Dedifferentiated amniotic fluid mesenchymal stem cell (primary cell): Measurements from ENCODE around the gene CTIF.

Source experiments
- DNase-seq: peaks from one replicate; pipeline ENCODE4 v3.0.0-alpha.2; 2016; ENCODE audit errors: extremely low spot score

The CTIF gene

GRCh38 chr18:48621815-48622555 is 83.2 kb downstream of the CTIF start:
- no peak for DNase-seq

GRCh38 chr18:48622911-48623431 is 84.1 kb downstream of the CTIF start:
- no peak for DNase-seq

- peak; percentile 85 for DNase-seq
These were observed 84.8 kb downstream of the CTIF start for GRCh38 chr18:48623468-48624235.

- no peak for DNase-seq
These were observed 86.0 kb downstream of the CTIF start for GRCh38 chr18:48624856-48625255.

- no peak for DNase-seq
These were observed 88.4 kb downstream of the CTIF start for GRCh38 chr18:48627216-48627615.

GRCh38 chr18:48629730-48630324 is 91.0 kb downstream of the CTIF start:
- DNase-seq, result peak; percentile 98

- no peak for DNase-seq
These were observed 93.0 kb downstream of the CTIF start for GRCh38 chr18:48631851-48632250.

GRCh38 chr18:48632676-48633257 is 93.9 kb downstream of the CTIF start:
- DNase-seq, result no peak

GRCh38 chr18:48634491-48634890 is 95.7 kb downstream of the CTIF start:
- DNase-seq, result no peak

GRCh38 chr18:48634975-48635374 is 96.1 kb downstream of the CTIF start:
- no peak for DNase-seq

- DNase-seq, result no peak
These were observed 97.0 kb downstream of the CTIF start for GRCh38 chr18:48635806-48636205.

GRCh38 chr18:48636436-48636835 is 97.6 kb downstream of the CTIF start:
- DNase-seq, result no peak

GRCh38 chr18:48637081-48637990 is 98.5 kb downstream of the CTIF start:
- no peak for DNase-seq

GRCh38 chr18:48638451-48638850 is 99.6 kb downstream of the CTIF start:
- no peak for DNase-seq

GRCh38 chr18:48638896-48639771 is 100.3 kb downstream of the CTIF start:
- DNase-seq, result no peak

GRCh38 chr18:48639772-48640432 is 101.1 kb downstream of the CTIF start:
- no peak for DNase-seq

GRCh38 chr18:48640566-48641270 is 101.9 kb downstream of the CTIF start:
- DNase-seq, result no peak

- no peak for DNase-seq
These were observed 103.2 kb downstream of the CTIF start for GRCh38 chr18:48641981-48642380.

- DNase-seq, result no peak
These were observed 103.7 kb downstream of the CTIF start for GRCh38 chr18:48642503-48642902.
